Suppressor macrophage treated with lipopolysaccharide for 1 hour (primary cell): ENCODE measurements around the gene IGLL5.
A peak's percentile ranks its signal among the peaks of the same experiment; 100 is the strongest.

Source experiments
- DNase-seq, 3 donors: peaks; one replicate each; pipeline ENCODE4 v3.0.0-alpha.2; 2020 to 2022

The IGLL5 gene

DNA sequence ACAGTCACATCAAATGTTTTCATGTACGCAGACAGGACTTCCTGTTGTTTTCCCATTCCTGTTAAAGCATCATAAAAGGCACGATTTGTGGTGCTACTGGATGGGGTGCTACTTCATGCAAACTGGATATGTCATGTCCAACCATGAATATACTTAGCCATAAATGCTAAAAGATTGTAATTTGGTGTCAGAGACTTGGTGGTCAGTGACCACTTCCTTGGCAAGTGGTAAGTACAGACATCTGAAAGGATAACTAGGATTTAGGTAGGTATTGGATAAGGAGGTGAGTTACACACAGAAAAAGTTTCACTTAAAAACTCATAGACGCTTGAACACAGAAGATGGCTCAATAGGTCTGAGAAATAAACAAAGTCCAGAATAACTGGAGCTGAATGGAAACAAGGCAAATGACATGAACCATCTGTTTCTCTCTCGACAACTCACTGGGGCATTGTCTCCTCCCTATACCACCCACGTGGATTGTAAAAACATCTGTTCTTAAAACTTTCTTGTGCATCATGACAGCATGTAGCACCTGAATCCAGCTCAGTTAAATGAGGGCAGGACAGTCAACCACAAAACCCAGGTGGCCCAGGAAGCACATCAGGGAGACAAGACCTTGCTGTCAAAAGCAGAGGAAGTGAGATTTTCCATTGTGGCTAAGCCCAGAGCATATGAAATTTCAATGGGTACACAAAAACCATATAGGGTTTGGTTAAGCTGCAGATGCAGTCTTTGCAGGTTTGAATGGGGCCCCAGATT is 22.1 kb upstream of the IGLL5 start:
- no peak for DNase-seq

DNA sequence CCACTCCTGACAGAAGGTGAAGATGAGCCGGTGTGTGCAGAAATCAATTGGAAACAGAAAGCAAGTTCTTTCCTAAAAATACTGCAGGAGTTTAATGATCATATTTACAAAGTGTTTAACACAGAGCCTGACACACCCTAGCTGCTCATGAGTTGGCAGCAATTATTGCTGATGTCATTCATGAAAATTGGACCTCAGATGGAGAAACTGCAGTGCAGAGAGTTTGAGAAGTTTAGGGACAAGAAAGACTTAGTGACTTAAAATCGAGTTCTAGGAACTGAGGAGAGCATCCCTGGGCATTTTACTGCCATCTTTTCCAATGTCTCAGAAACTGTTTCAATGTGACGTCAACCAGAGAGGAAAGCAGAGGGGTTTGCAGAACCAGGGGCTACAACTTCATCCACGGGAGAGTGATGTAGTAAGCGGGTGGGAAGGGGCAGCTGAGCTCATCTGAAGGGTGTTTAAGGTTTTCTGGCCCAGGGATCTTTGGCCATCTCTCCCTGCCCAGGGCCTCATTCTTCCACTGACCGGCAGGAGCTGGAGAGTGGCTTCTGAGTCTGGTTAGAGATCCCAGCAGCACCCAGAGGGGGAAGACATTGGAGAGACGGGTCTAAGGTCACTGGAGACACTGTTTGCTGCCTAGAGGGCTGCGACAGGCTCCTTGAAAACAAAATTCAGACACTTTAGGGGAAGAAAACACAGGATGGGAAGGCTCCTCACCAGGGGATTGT is 21.1 kb upstream of the IGLL5 start:
- no peak for DNase-seq

DNA sequence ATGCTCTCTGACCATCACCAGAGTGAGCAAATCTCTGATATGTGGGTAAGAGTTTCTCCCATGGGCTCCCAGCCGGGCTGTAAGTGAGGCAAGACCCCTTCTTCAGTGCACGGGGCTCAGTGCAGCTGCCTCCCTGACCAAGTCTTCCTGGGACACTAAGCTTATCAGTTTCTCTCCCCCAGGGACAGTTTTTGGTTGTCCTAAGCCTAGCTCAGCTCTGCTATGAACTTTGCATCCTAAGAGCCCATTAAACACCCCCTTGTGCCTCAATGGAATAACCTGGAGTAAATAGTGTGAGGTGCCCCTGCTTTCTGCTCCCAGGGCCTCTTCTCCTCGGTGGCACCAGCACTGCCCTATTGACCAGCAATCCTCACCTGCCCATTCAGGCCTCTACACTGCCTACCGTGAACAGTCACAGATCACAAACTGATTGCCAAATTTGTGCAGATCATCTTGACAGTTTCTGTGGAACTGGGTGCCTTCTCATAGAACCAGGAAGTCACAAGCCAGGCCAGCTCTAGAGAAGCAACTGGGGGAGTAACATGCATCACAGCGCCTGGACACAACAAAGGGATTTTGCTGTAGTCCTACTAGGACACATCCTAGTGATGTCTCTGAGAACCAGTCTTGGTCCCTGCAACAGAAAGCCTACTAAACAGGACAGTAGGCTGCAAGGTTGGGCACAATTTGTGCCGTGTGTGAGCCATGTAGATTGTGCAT is 19.5 kb upstream of the IGLL5 start:
- no peak for DNase-seq

DNA sequence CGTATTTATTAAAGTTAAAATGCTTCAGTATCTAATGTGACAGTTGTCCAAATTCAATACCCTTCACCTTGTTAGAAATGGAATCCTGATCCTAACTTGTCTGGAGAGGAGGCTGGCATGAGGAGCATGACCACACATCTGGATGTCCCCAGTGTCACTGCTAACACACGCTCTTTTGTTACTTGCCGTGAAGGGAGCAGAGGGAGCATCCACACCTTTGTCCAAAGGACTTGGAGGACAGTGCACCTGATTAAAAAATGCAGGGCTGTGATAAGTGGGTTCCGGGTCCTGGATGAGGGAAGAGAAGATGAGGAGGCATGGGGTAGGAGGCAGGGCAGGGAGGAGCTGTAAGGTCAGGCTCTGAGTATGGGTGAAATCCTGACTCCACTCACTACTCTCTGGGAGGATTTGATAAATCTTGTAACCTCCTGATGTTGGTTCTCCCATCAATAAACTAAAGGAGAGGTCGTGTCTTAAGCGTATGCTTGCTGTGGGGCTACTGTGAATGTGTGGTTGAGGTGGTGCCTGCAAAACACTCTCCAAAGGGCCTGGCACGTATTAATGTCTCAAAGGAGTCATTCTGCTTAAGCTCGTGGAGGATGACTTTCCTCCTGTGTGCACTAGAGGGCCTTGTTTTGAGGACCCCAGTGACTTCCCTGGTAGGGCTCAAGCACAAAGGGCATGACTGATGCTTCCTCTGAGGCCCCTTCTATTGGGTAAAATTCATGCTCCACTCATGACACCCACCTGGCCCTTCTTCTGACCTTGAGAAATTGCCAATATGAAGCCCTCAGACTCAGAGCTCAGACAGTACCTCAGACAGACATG is 16.8 kb upstream of the IGLL5 start:
- no peak for DNase-seq

DNA sequence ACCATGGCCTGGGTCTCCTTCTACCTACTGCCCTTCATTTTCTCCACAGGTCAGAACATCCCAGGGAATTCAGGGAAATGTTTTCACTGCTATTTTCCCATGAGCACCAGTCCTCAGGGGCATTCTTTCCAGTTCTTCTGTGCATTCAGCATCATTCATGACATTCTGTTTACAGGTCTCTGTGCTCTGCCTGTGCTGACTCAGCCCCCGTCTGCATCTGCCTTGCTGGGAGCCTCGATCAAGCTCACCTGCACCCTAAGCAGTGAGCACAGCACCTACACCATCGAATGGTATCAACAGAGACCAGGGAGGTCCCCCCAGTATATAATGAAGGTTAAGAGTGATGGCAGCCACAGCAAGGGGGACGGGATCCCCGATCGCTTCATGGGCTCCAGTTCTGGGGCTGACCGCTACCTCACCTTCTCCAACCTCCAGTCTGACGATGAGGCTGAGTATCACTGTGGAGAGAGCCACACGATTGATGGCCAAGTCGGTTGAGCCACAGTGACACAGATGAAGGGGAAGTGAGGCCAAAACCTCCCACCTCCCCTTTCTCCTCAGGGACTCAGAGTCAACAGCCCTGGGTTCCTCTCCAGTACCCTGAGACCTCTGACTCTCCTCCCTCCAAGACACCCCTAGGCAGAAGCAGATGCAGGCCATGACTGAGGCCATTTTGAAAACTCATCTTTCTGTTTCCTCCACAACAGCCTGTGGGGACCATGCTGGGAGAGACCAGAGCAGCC is 15.9 kb upstream of the IGLL5 start:
- no peak for DNase-seq

DNA sequence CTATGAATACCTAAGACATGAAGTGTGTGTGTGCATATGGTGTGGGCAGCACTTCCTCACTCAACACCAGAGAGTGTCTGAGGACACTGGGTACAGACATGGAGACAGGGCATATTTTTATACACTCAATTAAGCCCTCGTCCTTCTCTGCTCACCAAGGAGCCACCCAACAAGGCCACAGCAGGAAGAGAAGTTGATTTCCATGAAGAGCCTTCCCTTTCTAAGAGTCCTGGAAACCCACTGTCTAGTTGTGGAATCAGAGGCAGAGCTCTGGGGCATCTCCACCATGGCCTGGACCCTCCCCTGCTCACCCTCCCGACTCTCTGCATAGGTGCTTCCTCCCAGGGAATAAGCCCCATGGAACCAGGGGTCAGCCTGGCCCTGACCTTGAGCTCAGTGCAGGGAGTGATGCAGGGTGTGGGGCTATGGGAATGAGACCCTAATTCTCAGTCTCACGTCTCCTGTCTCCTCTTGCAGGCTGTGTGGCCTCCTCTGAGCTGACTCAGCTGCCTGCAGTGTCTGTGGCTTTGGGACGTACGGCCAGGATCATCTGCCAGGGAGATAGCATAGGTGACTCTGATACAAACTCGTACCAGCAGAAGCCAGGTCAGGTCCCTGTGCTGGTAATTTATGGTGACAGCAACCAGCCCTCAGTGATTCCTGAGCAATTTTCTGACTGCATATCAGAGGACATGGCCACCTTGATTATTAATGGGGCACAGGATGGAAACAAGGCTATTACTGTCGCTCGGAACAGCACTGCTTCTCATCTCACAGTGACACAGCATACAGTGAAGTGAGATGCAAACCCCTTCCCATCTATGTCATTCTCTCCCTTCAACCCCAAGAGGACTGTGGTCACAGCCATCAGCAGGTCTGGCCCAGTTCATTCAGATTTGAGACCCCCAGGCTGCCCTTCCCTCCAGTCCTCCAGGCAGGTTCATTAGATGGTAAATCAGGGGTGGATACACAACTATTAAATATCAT is 14.6 kb upstream of the IGLL5 start:
- DNase-seq = no peak

DNA sequence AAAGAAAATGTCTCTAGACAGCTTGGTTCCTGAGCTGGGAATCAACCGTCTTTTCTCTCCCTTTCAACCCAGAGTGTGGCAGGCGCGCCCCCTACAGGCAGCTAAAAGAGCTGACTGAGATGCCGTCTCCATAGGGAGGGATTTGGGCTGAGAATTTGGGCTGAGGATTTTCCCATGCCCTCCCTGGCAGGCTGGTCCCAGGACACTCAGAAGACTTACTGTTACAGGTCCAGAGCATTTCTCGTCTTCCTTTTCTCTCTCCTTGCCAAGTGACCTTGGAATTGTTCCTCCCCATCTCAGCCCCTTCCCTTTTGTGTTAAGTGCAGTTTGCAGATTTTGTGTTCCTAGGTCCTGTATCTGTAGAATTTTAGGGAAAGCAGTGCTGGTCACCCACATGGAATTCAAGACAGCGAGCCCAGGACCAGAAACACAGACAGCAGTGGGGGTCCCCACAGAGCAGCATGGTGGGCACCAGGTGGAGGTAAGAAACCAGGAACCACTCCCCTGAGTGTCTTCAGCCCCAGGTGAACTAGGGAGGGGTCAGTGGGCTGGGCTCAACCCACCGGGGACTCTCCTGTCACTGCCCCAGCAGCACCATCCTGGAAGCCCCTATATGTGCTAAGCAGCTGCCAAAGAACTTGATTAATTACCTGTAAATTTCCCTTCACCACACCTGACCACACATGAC is 9.9 kb upstream of the IGLL5 start:
- peak; percentile 82 to 91 (median 88) for DNase-seq

DNA sequence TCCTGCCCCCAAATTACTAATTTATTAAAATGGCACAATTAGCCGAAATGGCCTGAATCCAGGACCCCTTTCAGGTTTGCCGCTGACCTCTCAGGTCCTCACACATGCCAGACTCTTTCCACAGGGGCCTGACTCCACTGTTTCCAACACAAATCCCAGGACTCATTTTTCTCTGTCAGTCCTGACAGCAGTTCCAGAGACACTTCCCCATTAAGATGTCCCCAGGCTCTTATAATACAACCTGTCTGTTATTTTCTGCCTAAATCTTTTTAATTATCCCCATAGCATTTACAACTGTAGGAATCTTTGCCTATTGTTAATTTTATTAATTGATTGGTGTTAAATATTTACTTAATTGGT is 9.4 kb upstream of the IGLL5 start:
- no peak for DNase-seq

DNA sequence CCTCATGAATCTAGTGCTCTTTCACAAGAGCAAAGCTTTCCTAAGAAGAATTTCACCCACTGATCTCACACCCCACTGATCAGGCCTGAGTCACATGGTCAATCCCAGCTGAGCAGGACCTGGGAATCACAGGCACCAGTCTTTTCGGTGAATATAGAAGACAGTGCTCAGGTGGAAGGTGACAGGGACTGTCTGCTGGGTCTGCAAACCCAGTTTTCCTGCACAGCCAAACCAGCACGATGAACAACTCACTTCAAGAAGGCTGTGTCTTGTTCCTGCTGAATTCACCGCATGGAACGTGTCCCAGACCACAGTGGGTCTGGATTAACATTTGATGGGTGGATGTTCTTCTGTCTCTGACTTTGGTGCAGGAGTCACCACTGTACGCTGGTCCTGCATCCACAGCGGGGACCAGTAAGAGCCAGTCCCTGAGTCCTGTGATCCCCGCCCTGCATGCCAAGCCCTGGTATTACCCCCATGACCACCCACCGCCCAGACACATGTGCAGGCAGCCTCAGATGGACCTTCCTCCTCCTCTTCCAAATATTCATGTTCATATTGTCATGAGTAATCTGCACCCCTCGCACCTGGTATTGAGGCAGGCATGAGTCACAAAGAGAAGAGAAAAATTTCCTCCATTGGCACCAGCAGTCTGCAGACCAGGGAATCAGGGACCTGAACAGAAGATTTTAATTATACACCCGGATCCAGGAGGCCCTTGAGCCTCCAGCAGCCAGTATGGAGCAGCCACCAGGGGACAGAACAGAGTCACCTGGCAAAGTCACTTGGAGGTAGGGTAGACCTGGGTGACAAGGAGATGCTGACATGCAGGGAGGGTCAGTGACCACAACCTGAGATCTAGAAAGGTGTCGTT is 8.6 kb upstream of the IGLL5 start:
- no peak for DNase-seq

DNA sequence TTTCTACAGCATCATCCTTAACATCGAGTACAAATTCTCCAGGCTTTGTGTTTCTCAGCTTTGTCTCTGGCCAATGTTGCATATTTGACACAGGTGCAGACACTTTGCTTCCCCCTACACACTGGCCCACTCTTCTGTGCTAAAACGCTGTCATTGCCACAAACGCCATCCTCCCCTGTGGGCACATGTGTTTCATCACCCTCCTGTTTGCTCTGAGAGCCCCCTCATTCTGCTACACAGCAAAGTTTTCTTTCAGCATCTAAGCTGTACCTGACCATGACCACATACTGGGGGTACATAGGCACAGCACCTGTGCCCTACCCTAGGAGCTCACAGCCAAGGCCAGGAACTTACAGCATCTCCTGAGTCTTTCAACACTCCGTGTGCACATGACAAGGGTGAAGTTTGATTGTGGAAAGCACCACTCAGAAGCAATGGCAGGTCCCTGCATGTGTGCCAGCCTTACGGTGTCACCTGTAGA is 7.9 kb upstream of the IGLL5 start:
- no peak for DNase-seq

DNA sequence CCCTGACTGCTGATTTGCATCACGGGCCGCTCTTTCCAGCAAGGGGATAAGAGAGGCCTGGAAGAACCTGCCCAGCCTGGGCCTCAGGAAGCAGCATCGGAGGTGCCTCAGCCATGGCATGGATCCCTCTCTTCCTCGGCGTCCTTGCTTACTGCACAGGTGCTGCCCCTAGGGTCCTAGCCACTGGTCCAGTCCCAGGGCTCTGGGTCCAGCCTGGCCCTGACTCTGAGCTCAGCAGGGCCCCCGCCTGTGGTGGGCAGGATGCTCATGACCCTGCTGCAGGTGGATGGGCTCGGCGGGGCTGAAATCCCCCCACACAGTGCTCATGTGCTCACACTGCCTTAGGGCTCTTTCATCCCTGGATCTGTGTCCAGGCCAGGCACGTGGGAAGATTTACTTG is 7.0 kb upstream of the IGLL5 start:
- DNase-seq = no peak

DNA sequence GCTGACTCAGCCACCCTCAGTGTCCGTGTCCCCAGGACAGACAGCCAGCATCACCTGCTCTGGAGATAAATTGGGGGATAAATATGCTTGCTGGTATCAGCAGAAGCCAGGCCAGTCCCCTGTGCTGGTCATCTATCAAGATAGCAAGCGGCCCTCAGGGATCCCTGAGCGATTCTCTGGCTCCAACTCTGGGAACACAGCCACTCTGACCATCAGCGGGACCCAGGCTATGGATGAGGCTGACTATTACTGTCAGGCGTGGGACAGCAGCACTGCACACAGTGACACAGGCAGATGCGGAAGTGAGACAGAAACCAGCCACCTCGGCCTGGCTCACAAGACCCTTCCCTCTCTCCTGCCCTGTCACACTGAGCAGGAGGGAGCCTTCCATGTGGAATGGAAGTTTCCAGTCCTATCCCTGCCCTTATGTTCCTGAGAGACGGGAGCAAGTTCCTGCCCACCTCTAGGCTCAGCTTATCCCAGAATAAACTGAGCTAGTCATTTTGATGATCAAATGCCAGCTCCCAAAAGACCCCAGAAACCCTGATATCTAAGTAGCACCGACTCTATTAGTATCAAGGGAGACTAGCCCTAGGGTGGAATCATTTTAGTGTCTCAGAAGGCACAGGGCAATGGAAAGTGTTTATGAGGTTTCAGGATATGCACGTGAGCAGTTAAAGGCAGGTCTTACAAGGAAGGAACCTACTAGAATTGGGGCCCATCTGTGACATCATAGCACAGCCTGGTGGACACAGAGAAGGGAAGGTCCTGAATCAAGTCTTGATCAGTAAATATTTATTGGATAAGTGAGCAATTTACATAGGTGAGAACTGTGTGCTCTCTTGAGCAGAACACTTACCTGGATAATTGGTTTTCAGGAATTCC is 6.3 kb upstream of the IGLL5 start:
- peak; percentile 23 to 30 (median 27) for DNase-seq

DNA sequence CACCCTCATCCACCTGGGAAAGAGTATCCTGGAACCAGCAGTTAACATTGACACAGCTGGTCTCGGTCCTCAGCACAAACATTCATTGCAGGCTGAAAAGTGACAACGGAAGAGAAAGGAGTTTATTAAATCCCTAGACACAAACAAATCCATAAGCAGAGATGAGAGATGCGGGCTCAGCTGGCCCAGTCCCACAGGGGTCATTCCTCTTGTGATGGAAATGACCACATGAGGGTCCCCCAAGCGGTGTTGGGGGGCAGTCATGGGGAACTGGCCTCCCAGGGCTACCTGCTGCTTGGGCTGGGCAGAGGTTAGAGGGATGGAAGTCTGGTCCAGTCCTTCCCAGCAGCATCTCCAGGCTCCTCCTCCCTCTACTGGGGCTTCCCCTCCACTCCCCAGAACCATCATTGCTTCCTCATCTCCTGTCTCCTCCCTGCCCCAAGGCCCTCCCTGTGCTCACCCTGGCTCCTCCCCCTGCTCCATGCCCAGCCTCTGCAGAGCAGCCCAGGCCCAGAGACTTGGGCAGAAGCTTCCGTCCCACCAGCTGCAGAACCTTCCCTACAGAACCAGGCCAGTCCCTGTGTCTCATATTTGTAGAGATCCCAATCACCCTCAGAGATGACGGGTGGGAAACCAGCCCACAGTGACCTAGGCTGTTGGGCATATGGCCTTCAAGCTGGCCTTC is 5.4 kb upstream of the IGLL5 start:
- DNase-seq = peak; percentile 84 to 90 (median 86)

DNA sequence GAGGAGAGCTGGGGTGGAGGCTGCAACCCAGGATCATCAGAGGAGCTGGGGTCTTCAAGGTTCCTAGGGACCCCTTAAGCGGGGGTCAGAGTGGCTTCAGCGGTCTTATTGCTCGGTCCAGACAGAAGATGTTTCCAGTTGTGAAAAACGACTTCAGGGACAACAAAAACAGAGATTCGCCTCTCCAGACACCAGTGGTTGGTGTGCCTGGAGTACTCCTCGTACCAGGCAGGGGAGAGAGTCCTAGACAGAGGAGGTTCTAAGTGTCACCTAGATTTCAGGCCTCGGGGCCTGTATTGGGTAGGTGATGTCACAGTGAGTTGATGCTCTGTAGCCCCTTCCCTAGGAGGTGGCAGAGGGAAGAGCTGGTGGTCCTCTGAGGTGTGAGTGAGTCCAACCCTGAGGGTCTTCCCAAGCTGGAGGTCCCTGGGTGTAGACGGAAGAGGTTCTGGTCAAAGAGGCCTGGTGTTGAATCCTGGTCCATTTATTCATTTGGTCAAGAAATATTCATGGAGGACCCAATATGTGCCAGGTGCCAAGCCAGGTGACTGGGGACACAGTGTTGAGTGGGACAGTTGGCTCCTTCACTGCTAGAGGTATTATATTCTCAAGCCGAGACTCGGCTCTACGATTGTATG is 4.4 kb upstream of the IGLL5 start:
- no peak for DNase-seq

DNA sequence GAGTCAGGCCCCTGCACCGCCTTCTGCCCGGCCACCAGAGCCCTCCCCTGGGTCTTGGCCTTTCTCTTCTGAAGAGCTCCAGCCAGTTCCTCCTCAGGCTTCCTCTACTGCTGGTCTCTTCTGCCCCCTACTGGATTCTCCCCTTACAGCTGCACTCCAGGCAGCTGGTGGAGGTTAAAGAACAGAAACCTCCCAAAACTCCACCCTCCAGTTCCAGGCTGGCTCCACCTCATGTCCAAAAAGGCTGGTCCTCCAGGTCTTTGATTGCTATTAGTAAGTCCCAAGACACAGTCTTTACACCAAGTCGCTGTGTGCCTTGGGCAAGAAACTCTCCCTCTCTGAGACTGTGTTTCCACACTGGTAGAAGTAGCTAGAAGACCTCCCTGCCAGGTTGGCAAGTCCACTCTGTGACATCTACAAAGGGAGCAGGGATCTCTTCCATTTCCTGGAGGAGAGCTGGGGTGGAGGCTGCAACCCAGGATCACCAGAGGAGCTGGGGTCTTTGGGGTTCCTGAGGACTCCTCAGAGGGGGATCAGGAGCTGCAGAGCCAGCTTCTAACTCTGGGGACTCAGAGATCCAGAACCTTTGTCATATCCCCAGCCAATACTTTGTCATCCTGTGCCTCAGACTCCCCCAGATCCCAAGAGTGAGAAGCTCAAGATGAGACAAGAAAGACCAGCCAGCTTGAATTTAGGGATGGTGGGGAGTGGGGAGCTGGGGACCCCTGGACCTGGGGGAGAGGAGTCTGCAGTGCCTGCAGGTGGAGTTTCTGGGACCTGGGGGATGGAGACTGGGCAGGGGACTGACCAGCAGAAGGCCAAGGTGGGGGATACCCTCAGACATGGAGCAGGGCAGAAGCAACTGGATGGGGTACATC is 3.4 kb upstream of the IGLL5 start:
- peak; percentile 89 to 94 (median 93) for DNase-seq
